IMR-90 (cell line): Measurements from ENCODE around the gene CEP63. TPM values are rescaled to one million over a fixed set of nuclear protein-coding genes. Genes with fewer than 3 reads are reported as not detected.

Experiments used
- ATAC-seq: fragments of 200-7000 bp; cut with Tn5 transposase; 2 replicates; pipeline ENCODE4 v1.9.1; 2020; ENCODE audit warnings: low read depth, mild to moderate bottlenecking, moderate library complexity
- BruUV-seq: library from RNA; stranded (reverse); fragments of 400-500 nt; replicated peaks from 2 replicates; lab custom pipeline; 2021; lab: Mats Ljungman, UMichigan
- CTCF ChIA-PET: fragments of 300-600 bp; formaldehyde crosslinking; extraction: SDS; loops from one replicate; lab custom pipeline; 2021; ENCODE audit warnings: antibody characterized with exemption; lab: Yijun Ruan, JAX
- POLR2A ChIA-PET: fragments of 300-600 bp; sonication (Branson Sonifier 250); formaldehyde crosslinking; loops from one replicate; lab custom pipeline; 2022; ENCODE audit warnings: antibody characterized with exemption; ENCODE audit not compliant: unreplicated experiment; lab: Charles Lee
- DNase-seq: peaks from one replicate; pipeline ENCODE4 v3.0.0; 2013
- H2AFZ ChIP-seq: replicated peaks from 2 replicates; pipeline ENCODE3; 2013; ENCODE audit warnings: low read length, mild to moderate bottlenecking; ENCODE audit not compliant: poor library complexity
- H2AK5ac ChIP-seq: 2 replicates; pipeline ENCODE4 v1.6.1; 2013; ENCODE audit warnings: low read depth, low read length, inconsistent platforms
- H2AK9ac ChIP-seq: replicated peaks from 2 replicates; pipeline ENCODE3; 2013; ENCODE audit warnings: mild to moderate bottlenecking, low read depth, low read length, moderate library complexity; ENCODE audit not compliant: poor library complexity
- H2BK120ac ChIP-seq: 2 replicates; pipeline ENCODE4 v1.6.1; 2013; ENCODE audit warnings: low read depth, low read length, inconsistent platforms
- H2BK15ac ChIP-seq: 3 replicates; pipeline ENCODE4 v1.6.1; 2013; ENCODE audit warnings: low read depth, low read length, inconsistent platforms
- H2BK20ac ChIP-seq: 2 replicates; pipeline ENCODE4 v1.6.1; 2013; ENCODE audit warnings: low read depth, mild to moderate bottlenecking, inconsistent platforms, low read length, moderate library complexity
- H2BK5ac ChIP-seq: 2 replicates; pipeline ENCODE4 v1.6.1; 2013; ENCODE audit warnings: mild to moderate bottlenecking, low read depth, low read length, inconsistent platforms; ENCODE audit not compliant: poor library complexity, severe bottlenecking
- H3K14ac ChIP-seq: replicated peaks from 2 replicates; pipeline ENCODE4 v1.6.1; 2013; ENCODE audit warnings: low read depth, low read length, inconsistent platforms
- H3K18ac ChIP-seq: 2 replicates; pipeline ENCODE4 v1.6.1; 2013; ENCODE audit warnings: low read depth, low read length, control low read depth
- H3K23ac ChIP-seq: 2 replicates; pipeline ENCODE4 v1.6.1; 2013; ENCODE audit warnings: low read depth, low read length, inconsistent platforms
- H3K27ac ChIP-seq: 2 replicates; pipeline ENCODE4 v1.5.1; 2013; ENCODE audit warnings: mild to moderate bottlenecking, control low read depth, low read length; ENCODE audit not compliant: insufficient read depth
- H3K27me3 ChIP-seq: 2 replicates; pipeline ENCODE4 v1.6.1; 2013; ENCODE audit warnings: low read length; ENCODE audit not compliant: control insufficient read depth, insufficient read depth
- H3K36me3 ChIP-seq: 2 replicates; pipeline ENCODE4 v1.6.1; 2013; ENCODE audit warnings: low read length, mixed read lengths; ENCODE audit not compliant: control insufficient read depth, insufficient read depth
- H3K4ac ChIP-seq: 2 replicates; pipeline ENCODE4 v1.6.1; 2013; ENCODE audit warnings: low read depth, low read length, inconsistent platforms
- H3K4me1 ChIP-seq: 2 replicates; pipeline ENCODE4 v1.6.1; 2013; ENCODE audit warnings: low read length, mixed read lengths; ENCODE audit not compliant: control insufficient read depth, insufficient read depth
- H3K4me2 ChIP-seq: 2 replicates; pipeline ENCODE4 v1.6.1; 2013; ENCODE audit warnings: low read depth, mild to moderate bottlenecking, control low read depth, low read length, moderate library complexity
- H3K4me3 ChIP-seq: 2 replicates; pipeline ENCODE4 v1.5.1; 2013; ENCODE audit warnings: low read depth, mild to moderate bottlenecking, control low read depth, low read length, moderate library complexity; ENCODE audit not compliant: insufficient read depth
- H3K56ac ChIP-seq: 2 replicates; pipeline ENCODE4 v1.6.1; 2013; ENCODE audit warnings: low read length, inconsistent platforms; ENCODE audit not compliant: insufficient read depth; ENCODE audit errors: extremely low read depth
- H3K79me1 ChIP-seq, 2 experiments: 2 replicates each; pipeline ENCODE4 v1.6.1; 2013; ENCODE audit warnings: low read length in 2 of 2, inconsistent platforms in 1 of 2, low read depth in 1 of 2
- H3K9ac ChIP-seq: 2 replicates; pipeline ENCODE4 v1.6.1; 2013; ENCODE audit warnings: low read depth, low read length, control low read depth
- H3K9me1 ChIP-seq: 2 replicates; pipeline ENCODE4 v1.6.1; 2013; ENCODE audit warnings: low read length, inconsistent platforms; ENCODE audit not compliant: insufficient read depth
- H3K9me3 ChIP-seq: 2 replicates; pipeline ENCODE4 v1.6.1; 2013; ENCODE audit warnings: low read length; ENCODE audit not compliant: control insufficient read depth, insufficient read depth
- H4K20me1 ChIP-seq: 2 replicates; pipeline ENCODE4 v1.6.1; 2013; ENCODE audit warnings: low read length, inconsistent platforms; ENCODE audit not compliant: insufficient read depth
- H4K5ac ChIP-seq: 2 replicates; pipeline ENCODE4 v1.6.1; 2013; ENCODE audit warnings: mild to moderate bottlenecking, low read depth, low read length, control low read depth
- H4K8ac ChIP-seq, 2 experiments: 2 replicates each; pipeline ENCODE4 v1.6.1; 2013; ENCODE audit warnings: low read depth in 2 of 2, low read length in 2 of 2, control low read depth in 1 of 2, inconsistent platforms in 1 of 2
- H4K91ac ChIP-seq: 2 replicates; pipeline ENCODE4 v1.6.1; 2013; ENCODE audit warnings: low read depth, low read length, inconsistent platforms; ENCODE audit not compliant: insufficient read depth
- BHLHE40 ChIP-seq: fragments of 150-350 bp; IDR thresholded peaks from 2 replicates; pipeline ENCODE4 v1.6.1; 2016; ENCODE audit warnings: mild to moderate bottlenecking, low read depth, low read length
- CEBPB ChIP-seq: IDR thresholded peaks from 2 replicates; pipeline ENCODE4 v1.6.1; 2012; ENCODE audit warnings: low read depth, low read length, improper control_type of control experiment
- CHD1 ChIP-seq: IDR thresholded peaks from 2 replicates; pipeline ENCODE4 v1.6.1; 2012; ENCODE audit warnings: low read depth, low read length, improper control_type of control experiment
- CTCF ChIP-seq: conservative IDR thresholded peaks from 2 replicates; pipeline ENCODE4 v1.5.1; 2012; ENCODE audit warnings: mild to moderate bottlenecking, low read depth, low read length, improper control_type of control experiment
- ELK1 ChIP-seq: fragments of 150-350 bp; IDR thresholded peaks from 2 replicates; pipeline ENCODE4 v1.6.1; 2016; ENCODE audit warnings: low read depth, mild to moderate bottlenecking, low read length, moderate library complexity, borderline replicate concordance
- FOS ChIP-seq: fragments of 150-350 bp; IDR thresholded peaks from 2 replicates; pipeline ENCODE4 v1.6.1; 2016; ENCODE audit warnings: low read depth, low read length
- MAFK ChIP-seq: IDR thresholded peaks from 2 replicates; pipeline ENCODE4 v1.6.1; 2012; ENCODE audit warnings: low read depth, low read length, improper control_type of control experiment
- MAZ ChIP-seq: IDR thresholded peaks from 2 replicates; pipeline ENCODE4 v1.6.1; 2012; ENCODE audit warnings: low read depth, mild to moderate bottlenecking, low read length, improper control_type of control experiment, moderate library complexity, borderline replicate concordance
- MXI1 ChIP-seq: IDR thresholded peaks from 2 replicates; pipeline ENCODE4 v1.6.1; 2012; ENCODE audit warnings: low read depth, mild to moderate bottlenecking, low read length, moderate library complexity, borderline replicate concordance
- NFE2L2 ChIP-seq: fragments of 150-350 bp; IDR thresholded peaks from 2 replicates; pipeline ENCODE4 v1.6.1; 2016; ENCODE audit warnings: low read depth, mild to moderate bottlenecking, low read length
- POLR2A ChIP-seq: IDR thresholded peaks from 2 replicates; pipeline ENCODE4 v1.6.1; 2012; ENCODE audit warnings: mild to moderate bottlenecking, low read depth, low read length
- RAD21 ChIP-seq: IDR thresholded peaks from 2 replicates; pipeline ENCODE4 v1.6.1; 2012; ENCODE audit warnings: low read length, improper control_type of control experiment
- RCOR1 ChIP-seq: IDR thresholded peaks from 2 replicates; pipeline ENCODE4 v1.6.1; 2012; ENCODE audit warnings: mild to moderate bottlenecking, low read length, improper control_type of control experiment; ENCODE audit not compliant: insufficient replicate concordance
- RFX5 ChIP-seq: IDR thresholded peaks from 2 replicates; pipeline ENCODE4 v1.8.0; 2012; ENCODE audit warnings: low read depth, mild to moderate bottlenecking, low read length, moderate library complexity
- SMC3 ChIP-seq: fragments of 150-350 bp; IDR thresholded peaks from 2 replicates; pipeline ENCODE4 v1.6.1; 2016; ENCODE audit warnings: low read depth, mild to moderate bottlenecking, antibody characterized with exemption, low read length, moderate library complexity
- USF2 ChIP-seq: fragments of 150-350 bp; IDR thresholded peaks from 2 replicates; pipeline ENCODE4 v1.6.1; 2017; ENCODE audit warnings: mild to moderate bottlenecking, antibody characterized with exemption, low read length, low read depth
- WGBS, 2 experiments: methylation state at CpG; one replicate each; pipeline versions ENCODE4 v1.1.5 to v1.1.7; 2013; ENCODE audit warnings: missing lambda C conversion rate in 2 of 2; ENCODE audit not compliant: insufficient read length in 1 of 2; ENCODE audit errors: extremely low coverage in 2 of 2; 5-methylcytosine and 5-hydroxymethylcytosine counted together
- dilution Hi-C: fragments of 300-500 bp; cut with HindIII; formaldehyde crosslinking; loops from one replicate; pipeline ENCODE4 v1.14.3; 2018; ENCODE audit warnings: low sequenced_read_pairs; ENCODE audit not compliant: unreplicated experiment
- in situ Hi-C: fragments of 300-500 bp; cut with MboI; formaldehyde crosslinking; loops from 3 replicates; pipeline ENCODE4 v1.14.3; 2019; ENCODE audit warnings: low sequenced_read_pairs, inconsistent platforms, mixed read lengths
- intact Hi-C: fragments of 100-400 bp; cut with micrococcal nuclease; formaldehyde crosslinking; loops from 2 replicates; pipeline ENCODE4 v1.10.0; 2022
- polyA plus RNA-seq, 3 experiments: library from polyadenylated mRNA; depleted of rRNA; stranded (reverse); fragments of >200 nt; gene quantifications; 2 replicates each; pipeline ENCODE4 v1.2.3, GENCODE V29; 2012; ENCODE audit warnings: low replicate concordance in 1 of 3
- total RNA-seq: library from RNA; depleted of rRNA; stranded (reverse); fragments of >200 nt; gene quantifications from 2 replicates; pipeline ENCODE4 v1.2.3, GENCODE V29; 2012

Gene CEP63
- total and polyA plus RNA-seq, 2 of the 4 experiments (the other 2 are of a cell fraction) = 6.5 to 9.1 TPM

GRCh38 chr3:134568790-134569189 lies 82.9 kb downstream of the CEP63 start:
- H3K9ac ChIP-seq = no peak overlapping the region

More at GRCh38 chr3:134568790-134569189, 82.9 kb downstream of the CEP63 start:
- no peak for ATAC-seq
- no peaks in the 10 kb centered on the region for H3K27me3 ChIP-seq
- H4K8ac ChIP-seq = no peak overlapping the region
- TF ChIP-seq POLR2A = no peak
- TF ChIP-seq BHLHE40 = no peak
- no peak for TF ChIP-seq ELK1
- TF ChIP-seq NFE2L2 = no peak
- TF ChIP-seq USF2 = no peak
- no peak for TF ChIP-seq FOS
- TF ChIP-seq RCOR1 = no peak
- TF ChIP-seq CEBPB = no peak
- TF ChIP-seq CTCF = no peak
- TF ChIP-seq RFX5 = no peak
- no peak for TF ChIP-seq MXI1
- TF ChIP-seq SMC3 = no peak
- no peak for TF ChIP-seq MAZ
- TF ChIP-seq CHD1 = no peak
- TF ChIP-seq MAFK = no peak
- TF ChIP-seq RAD21 = no peak
- dilution Hi-C loops (no loop called here), in situ Hi-C loops (no loop called here), intact Hi-C loops (no loop called here)
- H2AFZ ChIP-seq = no peak overlapping the region
- H2BK120ac ChIP-seq = no peak overlapping the region
- H3K4ac ChIP-seq = no peak overlapping the region
- H3K56ac ChIP-seq = no peak overlapping the region
- H3K4me1 ChIP-seq = no peaks in the 10 kb centered on the region; the same call in 1 of the 2 replicates
- no peak overlapping the region for H4K5ac ChIP-seq
- ChIA-PET CTCF (no interaction called here), POLR2A (no interaction called here)
- H3K14ac ChIP-seq = no peak overlapping the region
- BruUV-seq = no TSS peak
- H3K4me2 ChIP-seq = no peak overlapping the region
- no peaks in the 10 kb centered on the region for H3K9me3 ChIP-seq
- no peak overlapping the region for H4K91ac ChIP-seq
- no peak overlapping the region for H3K18ac ChIP-seq
- peaks cover 3% of the 10 kb centered on the region; the same call in 1 of the 2 replicates for H3K9me1 ChIP-seq
- H4K20me1 ChIP-seq = no peaks in the 10 kb centered on the region
- H3K79me1 ChIP-seq = no peaks in the 10 kb centered on the region
- no peak overlapping the region for H2BK20ac ChIP-seq
- no peak overlapping the region for H2AK5ac ChIP-seq
- no peak overlapping the region for H2BK5ac ChIP-seq
- H3K4me3 ChIP-seq = no peak overlapping the region
- H3K36me3 ChIP-seq = peaks cover 2% of the 10 kb centered on the region; the same call in 1 of the 2 replicates
- no peak overlapping the region for H2AK9ac ChIP-seq
- WGBS, 2 experiments = 83% methylated on average over 2 of the region's 6 CpGs; no CpG with 5 or more reads in 1 of the 2 experiments
- H3K23ac ChIP-seq = no peak overlapping the region
- no peak overlapping the region for H3K27ac ChIP-seq
- DNase-seq = no peak
- no peak overlapping the region for H2BK15ac ChIP-seq
